ENCODE results near the gene CD79B.

DNA sequence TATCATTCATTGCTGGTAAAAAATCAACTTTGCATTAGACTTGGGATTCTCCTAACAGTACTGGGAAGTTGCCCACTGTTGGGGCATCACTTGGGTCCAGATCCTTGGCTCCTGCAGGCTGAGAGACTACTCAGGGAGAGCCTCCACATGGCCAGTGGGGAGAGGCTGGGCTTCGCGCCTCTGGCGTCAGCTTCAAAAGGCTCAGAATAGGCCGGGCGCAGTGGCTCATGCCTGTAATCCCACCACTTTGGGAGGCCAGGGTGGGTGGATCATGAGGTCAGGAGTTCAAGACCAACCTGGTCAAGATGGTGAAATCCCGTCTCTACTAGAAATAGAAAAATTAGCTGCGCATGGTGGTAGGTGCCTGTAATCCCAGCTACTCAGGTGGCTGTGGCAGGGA, 17.7 kb downstream of the CD79B start:
- no peak for TF ChIP-seq EZH2phosphoT487 (IDR thresholded peaks at IDR 0.05; ENCODE audit: unreplicated experiment)
- TF ChIP-seq, protein P1, sequence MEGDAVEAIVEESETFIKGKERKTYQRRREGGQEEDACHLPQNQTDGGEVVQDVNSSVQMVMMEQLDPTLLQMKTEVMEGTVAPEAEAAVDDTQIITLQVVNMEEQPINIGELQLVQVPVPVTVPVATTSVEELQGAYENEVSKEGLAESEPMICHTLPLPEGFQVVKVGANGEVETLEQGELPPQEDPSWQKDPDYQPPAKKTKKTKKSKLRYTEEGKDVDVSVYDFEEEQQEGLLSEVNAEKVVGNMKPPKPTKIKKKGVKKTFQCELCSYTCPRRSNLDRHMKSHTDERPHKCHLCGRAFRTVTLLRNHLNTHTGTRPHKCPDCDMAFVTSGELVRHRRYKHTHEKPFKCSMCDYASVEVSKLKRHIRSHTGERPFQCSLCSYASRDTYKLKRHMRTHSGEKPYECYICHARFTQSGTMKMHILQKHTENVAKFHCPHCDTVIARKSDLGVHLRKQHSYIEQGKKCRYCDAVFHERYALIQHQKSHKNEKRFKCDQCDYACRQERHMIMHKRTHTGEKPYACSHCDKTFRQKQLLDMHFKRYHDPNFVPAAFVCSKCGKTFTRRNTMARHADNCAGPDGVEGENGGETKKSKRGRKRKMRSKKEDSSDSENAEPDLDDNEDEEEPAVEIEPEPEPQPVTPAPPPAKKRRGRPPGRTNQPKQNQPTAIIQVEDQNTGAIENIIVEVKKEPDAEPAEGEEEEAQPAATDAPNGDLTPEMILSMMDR (conservative IDR thresholded peaks at IDR 0.05; ENCODE audit: low read depth in 2 of 2), result no peak
- no peak for TF ChIP-seq ZNF331 (CRISPR knock-in tag; IDR thresholded peaks at IDR 0.05; ENCODE audit: low read depth)
- no peak for TF ChIP-seq POLR2AphosphoS5 (IDR thresholded peaks at IDR 0.05; ENCODE audit: low read depth)
- TF ChIP-seq, protein P2, sequence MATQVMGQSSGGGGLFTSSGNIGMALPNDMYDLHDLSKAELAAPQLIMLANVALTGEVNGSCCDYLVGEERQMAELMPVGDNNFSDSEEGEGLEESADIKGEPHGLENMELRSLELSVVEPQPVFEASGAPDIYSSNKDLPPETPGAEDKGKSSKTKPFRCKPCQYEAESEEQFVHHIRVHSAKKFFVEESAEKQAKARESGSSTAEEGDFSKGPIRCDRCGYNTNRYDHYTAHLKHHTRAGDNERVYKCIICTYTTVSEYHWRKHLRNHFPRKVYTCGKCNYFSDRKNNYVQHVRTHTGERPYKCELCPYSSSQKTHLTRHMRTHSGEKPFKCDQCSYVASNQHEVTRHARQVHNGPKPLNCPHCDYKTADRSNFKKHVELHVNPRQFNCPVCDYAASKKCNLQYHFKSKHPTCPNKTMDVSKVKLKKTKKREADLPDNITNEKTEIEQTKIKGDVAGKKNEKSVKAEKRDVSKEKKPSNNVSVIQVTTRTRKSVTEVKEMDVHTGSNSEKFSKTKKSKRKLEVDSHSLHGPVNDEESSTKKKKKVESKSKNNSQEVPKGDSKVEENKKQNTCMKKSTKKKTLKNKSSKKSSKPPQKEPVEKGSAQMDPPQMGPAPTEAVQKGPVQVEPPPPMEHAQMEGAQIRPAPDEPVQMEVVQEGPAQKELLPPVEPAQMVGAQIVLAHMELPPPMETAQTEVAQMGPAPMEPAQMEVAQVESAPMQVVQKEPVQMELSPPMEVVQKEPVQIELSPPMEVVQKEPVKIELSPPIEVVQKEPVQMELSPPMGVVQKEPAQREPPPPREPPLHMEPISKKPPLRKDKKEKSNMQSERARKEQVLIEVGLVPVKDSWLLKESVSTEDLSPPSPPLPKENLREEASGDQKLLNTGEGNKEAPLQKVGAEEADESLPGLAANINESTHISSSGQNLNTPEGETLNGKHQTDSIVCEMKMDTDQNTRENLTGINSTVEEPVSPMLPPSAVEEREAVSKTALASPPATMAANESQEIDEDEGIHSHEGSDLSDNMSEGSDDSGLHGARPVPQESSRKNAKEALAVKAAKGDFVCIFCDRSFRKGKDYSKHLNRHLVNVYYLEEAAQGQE (IDR thresholded peaks at IDR 0.05; ENCODE audit: unreplicated experiment), result no peak
- no peak for TF ChIP-seq EZH2 (IDR thresholded peaks at IDR 0.05; ENCODE audit: low read depth, unreplicated experiment)

All from GM23338 (cell line).